GM18505 (cell line): ENCODE data around the gene ASXL2.

ENCODE experiments used
- ATAC-seq: cut with Tn5 transposase; IDR thresholded peaks from one replicate; pipeline ENCODE4 v1.9.1; 2021; ENCODE audit not compliant: unreplicated experiment
- POLR2A ChIP-seq: IDR thresholded peaks from 4 replicates; pipeline ENCODE4 v1.6.1; 2011; ENCODE audit warnings: borderline replicate concordance; ENCODE audit not compliant: insufficient read depth, insufficient read length; ENCODE audit errors: extremely low read depth

The ASXL2 gene

DNA sequence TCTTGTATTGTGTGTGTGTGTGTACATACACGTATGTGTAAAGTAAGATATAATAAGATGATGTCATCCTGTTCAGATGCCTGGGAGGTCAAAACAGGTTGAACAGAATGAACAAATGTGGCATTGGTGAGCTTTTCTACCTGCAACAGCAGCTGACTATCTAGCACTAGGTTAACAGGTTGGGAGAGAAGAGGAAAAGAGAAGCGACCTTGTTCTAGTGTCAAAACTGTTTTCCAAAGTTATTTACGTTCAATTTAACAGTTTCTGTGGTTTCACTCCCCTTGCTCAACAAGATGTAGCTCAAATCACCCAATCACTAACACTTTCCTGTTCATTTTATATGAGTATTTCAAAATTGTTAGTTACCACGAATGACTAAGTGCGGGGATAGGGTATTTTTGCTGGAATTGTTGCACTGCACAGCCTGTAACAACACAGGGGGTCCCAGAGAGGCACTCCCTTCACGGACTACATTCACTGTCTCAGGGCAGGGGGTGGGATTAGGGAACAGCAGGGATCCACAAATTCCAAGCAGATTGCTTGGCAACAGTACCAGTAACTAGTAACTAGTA lies 137.4 kb downstream of the ASXL2 start:
- no peak for ATAC-seq
- TF ChIP-seq POLR2A, result no peak

DNA sequence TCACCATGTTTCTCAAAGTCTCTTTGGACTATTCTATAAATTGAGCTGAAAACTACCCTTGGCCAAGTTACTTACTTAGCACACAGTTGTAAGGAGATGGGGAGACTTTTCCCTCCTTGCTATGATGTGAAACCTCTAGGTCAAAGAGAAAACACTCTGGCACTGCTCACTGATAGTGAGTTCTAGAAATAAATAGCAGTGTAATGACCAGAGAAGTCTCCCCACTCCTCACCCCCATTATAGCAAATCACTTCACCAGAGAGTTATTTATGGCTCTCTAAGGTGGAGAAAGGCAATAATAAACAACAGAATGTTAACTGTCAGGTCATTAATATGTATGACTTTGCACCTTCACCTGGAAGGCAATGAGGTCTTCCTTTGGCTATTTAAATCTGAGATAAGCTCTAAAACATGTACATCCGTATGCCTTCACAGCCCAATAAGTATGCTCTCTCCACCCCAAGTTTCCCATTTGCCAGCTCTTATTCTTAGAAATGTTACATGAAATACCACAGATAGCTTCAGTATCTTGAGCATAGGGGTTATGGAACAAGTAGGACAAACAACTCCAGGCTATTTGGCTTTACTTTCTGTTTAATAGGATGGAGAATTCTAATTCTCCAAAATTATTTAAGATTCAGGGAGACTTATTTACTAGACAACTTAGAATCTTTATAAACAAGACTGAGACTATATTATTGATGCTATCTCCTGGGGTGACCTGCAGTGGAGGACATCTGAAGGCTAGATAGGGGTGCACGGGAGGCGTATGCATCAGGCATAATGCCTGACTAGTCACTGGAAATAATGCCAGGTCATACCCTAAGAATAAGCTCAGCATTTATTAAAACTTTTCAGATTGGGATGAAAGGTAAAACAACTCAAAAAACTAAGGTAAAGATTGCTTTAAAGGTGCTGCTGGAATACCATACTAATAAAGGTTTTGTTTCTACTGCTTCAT lies 139.6 kb downstream of the ASXL2 start:
- no peak for TF ChIP-seq POLR2A
- ATAC-seq, result no peak

DNA sequence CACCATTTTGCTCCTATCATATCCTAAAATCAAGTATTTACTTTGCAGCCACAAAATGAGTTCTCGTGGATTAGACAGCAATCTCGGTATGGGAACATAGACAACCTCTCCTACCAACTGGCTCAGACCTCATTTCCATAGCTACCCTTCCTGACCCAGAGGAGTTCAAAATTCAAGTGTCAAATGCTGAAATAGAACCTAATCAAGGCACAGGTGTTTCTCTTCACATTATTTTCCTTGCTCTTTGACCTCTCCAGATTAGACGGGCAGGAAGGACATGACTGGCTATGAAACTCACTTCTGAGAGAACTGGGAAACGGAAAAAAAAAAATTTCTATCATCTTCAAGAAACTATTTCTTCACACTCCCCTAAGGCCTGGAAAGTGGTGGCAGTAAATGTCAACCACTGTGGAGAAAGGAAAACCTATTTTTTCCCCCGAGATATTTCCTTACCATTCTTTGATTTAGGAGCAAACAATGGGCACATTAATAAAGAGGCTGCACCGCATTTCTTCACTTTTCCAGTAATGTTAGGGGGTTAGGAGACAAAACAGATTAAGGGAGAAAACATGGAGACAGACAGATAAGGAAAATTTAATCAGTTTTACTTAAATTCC lies 141.3 kb downstream of the ASXL2 start:
- no peak for TF ChIP-seq POLR2A
- no peak for ATAC-seq

DNA sequence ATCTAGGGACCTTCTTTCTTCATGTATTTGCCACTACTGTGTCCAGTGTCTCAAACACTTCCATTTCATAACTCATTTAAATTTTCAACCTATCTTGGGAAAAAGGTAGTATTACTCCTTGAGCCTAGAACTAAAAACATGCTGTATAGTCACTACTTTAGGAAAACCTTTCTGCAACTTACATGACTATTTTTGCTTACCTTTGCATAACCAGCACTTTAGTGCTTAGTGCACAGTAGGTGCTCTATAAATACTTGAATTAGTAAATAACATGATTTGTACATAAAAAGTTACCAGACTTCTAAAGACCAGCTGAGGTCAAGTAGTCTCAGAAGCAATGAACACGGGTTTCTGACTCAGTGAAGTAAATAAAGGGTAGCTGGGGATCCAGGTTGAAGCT lies 142.5 kb downstream of the ASXL2 start:
- no peak for TF ChIP-seq POLR2A
- no peak for ATAC-seq

DNA sequence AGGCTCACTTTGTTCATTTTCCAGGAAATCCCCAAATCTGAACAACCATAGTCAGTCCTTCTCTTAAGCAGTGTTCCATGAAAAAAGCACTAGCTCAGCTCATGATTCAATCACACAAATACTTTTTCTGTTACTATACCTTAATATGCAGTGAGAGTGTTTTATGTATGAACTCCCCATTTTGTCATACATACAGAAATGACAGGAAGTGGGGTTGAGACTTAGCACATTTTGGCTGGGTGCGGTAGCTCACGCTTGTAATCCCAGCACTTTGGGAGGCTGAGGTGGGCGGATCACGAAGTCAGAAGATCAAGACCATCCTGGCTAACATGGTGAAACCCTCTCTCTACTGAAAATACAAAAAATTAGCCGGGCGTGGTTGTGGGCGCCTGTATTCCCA lies 149.7 kb downstream of the ASXL2 start:
- ATAC-seq, result no peak
- TF ChIP-seq POLR2A, result no peak

DNA sequence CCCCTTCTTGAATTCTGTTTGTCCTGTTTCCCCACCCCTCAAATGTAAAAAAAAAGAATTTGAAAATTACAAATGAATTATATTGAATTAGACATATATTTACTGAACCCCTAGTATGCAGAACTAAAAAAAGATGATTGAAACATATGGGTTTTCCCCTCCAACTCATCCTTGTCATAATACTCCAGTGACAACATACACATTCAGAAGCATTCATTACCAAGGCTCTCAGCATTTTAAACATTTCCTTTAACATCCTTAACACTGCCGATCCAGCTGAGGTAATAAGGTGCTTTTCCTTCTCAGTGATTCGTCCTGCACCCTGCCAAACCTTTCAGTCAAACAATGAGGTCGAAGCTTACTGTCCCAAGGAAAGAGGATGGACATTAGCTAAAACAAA lies 151.8 kb downstream of the ASXL2 start:
- no peak for TF ChIP-seq POLR2A
- no peak for ATAC-seq

DNA sequence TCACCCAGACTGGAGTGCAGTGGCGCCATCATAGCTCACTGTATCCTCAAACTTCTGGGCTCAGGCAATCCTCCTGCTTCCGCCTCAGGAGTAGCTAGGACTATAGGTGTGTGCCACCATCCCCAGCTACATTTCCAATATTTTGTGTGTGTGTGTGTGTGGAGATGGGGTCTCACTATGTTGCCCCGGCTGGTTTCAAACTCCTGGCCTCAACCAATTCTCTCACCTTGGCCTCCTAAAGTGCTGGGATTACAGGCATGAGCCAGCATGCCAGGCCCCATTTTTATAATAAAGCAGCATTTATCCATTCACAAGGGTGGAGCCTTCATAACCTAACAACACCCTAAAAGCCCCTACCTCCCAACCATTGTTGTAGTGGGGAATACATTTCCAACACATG lies 152.4 kb downstream of the ASXL2 start:
- ATAC-seq, result no peak
- no peak for TF ChIP-seq POLR2A

DNA sequence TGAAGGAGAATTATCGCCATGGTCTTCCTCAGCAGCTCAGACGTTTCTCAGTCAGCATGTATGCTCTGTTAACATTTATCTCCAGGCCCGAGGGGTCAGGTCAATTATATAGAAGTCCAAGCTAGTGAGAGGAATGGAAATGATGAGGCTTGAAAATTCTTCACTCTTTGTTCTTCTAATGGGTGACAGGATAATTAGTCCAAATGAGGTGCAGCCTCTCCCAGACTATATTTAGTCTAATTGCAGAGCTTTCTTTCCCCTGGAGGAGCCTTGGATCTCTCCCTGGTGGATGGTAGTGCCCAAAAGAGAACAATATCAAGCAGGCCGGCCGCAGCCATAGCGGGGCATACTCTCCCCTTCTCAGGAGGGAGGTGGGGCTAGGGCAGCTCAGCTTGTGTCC lies 153.5 kb downstream of the ASXL2 start:
- ATAC-seq, result no peak
- no peak for TF ChIP-seq POLR2A

DNA sequence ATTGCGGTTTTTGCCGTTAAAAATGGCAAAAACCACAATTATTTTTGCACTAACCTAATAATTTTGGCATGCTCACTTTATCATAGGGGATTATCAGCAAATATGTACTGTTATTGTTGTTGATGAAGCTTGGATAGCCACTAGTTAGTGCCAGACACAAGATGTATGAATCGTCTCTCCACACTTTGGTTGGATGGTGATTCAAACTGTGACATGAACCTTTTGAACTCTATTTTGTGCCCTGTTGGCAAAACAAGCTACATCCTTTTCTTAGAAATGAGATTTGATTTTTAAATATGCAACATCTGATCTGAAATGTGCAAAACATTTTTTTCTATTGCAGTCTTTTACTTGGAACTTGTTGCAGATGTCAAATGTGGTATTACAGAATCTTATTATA lies 156.1 kb downstream of the ASXL2 start:
- no peak for ATAC-seq
- TF ChIP-seq POLR2A, result no peak

DNA sequence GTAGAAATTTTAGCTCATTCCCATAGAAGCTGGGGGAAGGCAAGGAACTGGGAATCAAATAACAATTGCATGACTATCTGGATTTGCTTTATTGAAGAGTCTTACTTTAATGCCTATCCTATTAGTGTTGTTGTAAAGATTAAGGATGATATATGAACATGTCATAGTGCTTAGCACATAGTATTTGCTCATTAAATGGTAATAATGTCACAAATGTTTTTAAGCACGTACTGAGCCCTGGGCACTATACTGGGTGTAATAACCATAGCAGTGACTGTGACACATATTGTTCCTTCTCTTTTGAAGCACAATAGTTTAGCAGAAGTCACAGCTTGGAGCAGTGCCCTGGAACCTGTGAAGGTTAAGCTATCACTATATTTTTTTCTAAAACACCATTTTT lies 157.7 kb downstream of the ASXL2 start:
- no peak for ATAC-seq
- TF ChIP-seq POLR2A, result no peak

DNA sequence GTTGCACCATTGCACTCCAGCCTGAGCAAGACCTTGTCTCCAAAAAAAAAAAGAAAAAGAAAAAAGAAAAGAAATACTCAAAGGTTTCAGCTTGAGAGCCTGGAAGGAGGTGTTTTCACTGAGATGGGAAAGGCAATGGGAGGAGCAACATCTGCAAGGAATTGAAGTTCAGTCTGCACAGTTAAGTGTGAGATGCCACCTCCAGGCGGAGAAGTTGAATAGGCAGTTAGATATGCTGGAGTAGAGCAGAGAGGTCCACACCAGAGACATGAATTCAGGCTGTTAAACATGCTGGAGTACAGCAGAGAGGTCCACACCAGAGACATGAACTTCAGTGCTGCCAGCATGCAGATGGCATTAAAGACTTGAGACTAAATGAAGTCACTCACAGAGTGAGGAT lies 163.5 kb downstream of the ASXL2 start:
- no peak for TF ChIP-seq POLR2A
- no peak for ATAC-seq

DNA sequence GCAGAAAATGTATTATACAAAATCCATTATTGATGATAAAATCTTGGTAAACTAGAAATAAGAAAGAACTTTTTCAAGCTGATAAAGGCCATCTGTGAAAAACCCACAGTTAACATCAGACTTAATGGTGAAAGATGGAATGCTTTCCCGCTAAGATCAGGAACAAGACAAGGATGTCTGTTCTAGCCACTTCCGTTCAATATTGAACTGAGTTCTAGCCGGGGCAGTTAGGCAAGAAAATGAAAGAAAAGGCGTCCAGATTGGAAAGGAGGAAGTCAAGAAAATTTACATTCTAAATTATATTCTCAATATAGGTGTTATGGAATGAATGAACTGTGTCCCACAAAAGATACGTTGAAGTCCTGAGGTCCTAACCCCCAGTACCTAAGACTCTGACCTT lies 165.8 kb downstream of the ASXL2 start:
- ATAC-seq, result no peak
- TF ChIP-seq POLR2A, result no peak

DNA sequence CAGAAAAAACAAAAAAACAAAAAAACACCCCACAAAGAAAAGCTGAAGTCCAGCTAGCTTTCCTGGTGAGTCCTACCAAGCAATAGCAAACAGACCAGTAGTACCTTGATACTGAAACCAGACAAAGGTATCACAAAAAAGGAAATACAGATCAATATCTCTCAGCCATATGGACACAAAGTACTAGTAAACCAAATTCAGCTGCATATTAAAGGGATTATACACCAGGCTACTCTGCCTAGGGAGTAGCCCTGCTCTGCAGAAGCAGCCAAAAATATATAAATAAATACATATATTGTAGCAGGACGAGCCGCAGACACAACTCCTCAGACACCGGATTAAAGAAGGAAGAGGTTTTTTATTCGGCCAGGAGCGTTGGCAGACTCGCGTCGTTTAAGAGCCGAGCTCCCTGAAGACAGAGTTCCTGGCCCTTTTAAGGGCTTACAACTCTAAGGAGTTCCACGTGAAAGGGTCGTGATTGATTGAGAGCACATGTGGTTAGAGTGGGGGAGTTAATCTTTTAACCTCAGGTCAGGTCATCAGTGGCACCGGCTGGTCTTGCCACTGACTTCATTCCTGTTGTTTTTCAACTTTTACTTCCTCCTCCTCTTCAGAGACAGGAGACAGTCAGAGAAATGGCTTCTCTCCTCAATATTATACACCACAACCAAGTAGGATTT lies 166.5 kb downstream of the ASXL2 start:
- ATAC-seq, result no peak
- no peak for TF ChIP-seq POLR2A
